Retinal pigment epithelial cell (primary cell): Measurements from ENCODE around the gene MBNL2.

Experiments used
- DNase-seq: peaks from one replicate; pipeline ENCODE4 v3.0.0-alpha.2; 2010; ENCODE audit warnings: low read depth
- H3K4me3 ChIP-seq: 2 replicates; pipeline ENCODE4 v1.5.1; 2011; ENCODE audit warnings: mild to moderate bottlenecking, low read length, control low read depth, moderate library complexity
- CTCF ChIP-seq: conservative IDR thresholded peaks from 2 replicates; pipeline ENCODE4 v1.5.1; 2011; ENCODE audit warnings: low read depth, low read length, control low read depth, inconsistent platforms

The MBNL2 gene

GRCh38 chr13:97286317-97287046 lies 64.3 kb downstream of the MBNL2 start:
- no peak for TF ChIP-seq CTCF
- no peak overlapping the region for H3K4me3 ChIP-seq
- DNase-seq: no peak

- DNase-seq: no peak
- no peak for TF ChIP-seq CTCF
- no peak overlapping the region for H3K4me3 ChIP-seq
Measured at GRCh38 chr13:97287047-97287383, 64.9 kb downstream of the MBNL2 start.

- no peak for TF ChIP-seq CTCF
- no peak overlapping the region for H3K4me3 ChIP-seq
- no peak for DNase-seq
Measured at GRCh38 chr13:97288486-97288900, 66.4 kb downstream of the MBNL2 start.

GRCh38 chr13:97289514-97290298 lies 67.6 kb downstream of the MBNL2 start:
- H3K4me3 ChIP-seq: no peak overlapping the region
- no peak for TF ChIP-seq CTCF
- DNase-seq: no peak

- TF ChIP-seq CTCF: no peak
Measured at GRCh38 chr13:97295283-97296182, 73.4 kb downstream of the MBNL2 start.

GRCh38 chr13:97296740-97297139 lies 74.6 kb downstream of the MBNL2 start:
- DNase-seq: no peak
- H3K4me3 ChIP-seq: no peak overlapping the region
- TF ChIP-seq CTCF: no peak

More at GRCh38 chr13:97295283-97296182, 73.4 kb downstream of the MBNL2 start:
- DNase-seq: peak; percentile 56
- no peak overlapping the region for H3K4me3 ChIP-seq
